Stimulated activated CD4-positive, alpha-beta T cell treated with anti-CD3 and anti-CD28 coated beads, Interleukin-12 subunit alpha, Interleukin-12 subunit beta, amount 100 ng/mL, for 4 hours (primary cell): ENCODE data around the gene MRPL36.
A peak's percentile ranks its signal among the peaks of the same experiment; 100 is the strongest.
"Not testable (repeated sequence)": the region's sequence is repeated elsewhere in the genome, so short reads cannot be mapped to it uniquely, and the experiment has no call there.

Experiments used
- DNase-seq: peaks from one replicate; pipeline ENCODE4 v3.0.0-alpha.2; 2020

Gene MRPL36

GRCh38 chr5:1799602-1800471, at the start of gene MRPL36:
MRPL36 (minus strand) TSS chr5:1799837; CDS start chr5:1798935, 902 bp downstream.
- DNase-seq, result peak; percentile 96

- no peak for DNase-seq
Measured at GRCh38 chr5:1847611-1848010, 48.0 kb upstream of the MRPL36 start.

- DNase-seq, result no peak
Measured at GRCh38 chr5:1847056-1847455, 47.4 kb upstream of the MRPL36 start.

GRCh38 chr5:1846583-1846982, 46.9 kb upstream of the MRPL36 start:
- no peak for DNase-seq

- DNase-seq, result no peak
Measured at GRCh38 chr5:1845696-1846095, 46.1 kb upstream of the MRPL36 start.

- no peak for DNase-seq
Measured at GRCh38 chr5:1844708-1845436, 45.2 kb upstream of the MRPL36 start.

- not testable (repeated sequence) for DNase-seq
Measured at GRCh38 chr5:1843761-1844160, 44.1 kb upstream of the MRPL36 start.

- no peak for DNase-seq
Measured at GRCh38 chr5:1842004-1842819, 42.6 kb upstream of the MRPL36 start.

GRCh38 chr5:1840741-1841521, 41.3 kb upstream of the MRPL36 start:
- no peak for DNase-seq

- DNase-seq, result no peak
Measured at GRCh38 chr5:1840071-1840547, 40.5 kb upstream of the MRPL36 start.

- DNase-seq, result no peak
Measured at GRCh38 chr5:1838013-1838412, 38.4 kb upstream of the MRPL36 start.

GRCh38 chr5:1836891-1837880, 37.5 kb upstream of the MRPL36 start:
- no peak for DNase-seq

- no peak for DNase-seq
Measured at GRCh38 chr5:1836176-1836890, 36.7 kb upstream of the MRPL36 start.

- DNase-seq, result no peak
Measured at GRCh38 chr5:1835431-1835830, 35.8 kb upstream of the MRPL36 start.

GRCh38 chr5:1834721-1835429, 35.2 kb upstream of the MRPL36 start:
- no peak for DNase-seq

- DNase-seq, result no peak
Measured at GRCh38 chr5:1834022-1834551, 34.5 kb upstream of the MRPL36 start.

- DNase-seq, result no peak
Measured at GRCh38 chr5:1833264-1834021, 33.8 kb upstream of the MRPL36 start.

GRCh38 chr5:1832511-1833250, 33.0 kb upstream of the MRPL36 start:
- DNase-seq, result no peak
